ENCODE results near the gene NTRK2.

The NTRK2 gene

DNA sequence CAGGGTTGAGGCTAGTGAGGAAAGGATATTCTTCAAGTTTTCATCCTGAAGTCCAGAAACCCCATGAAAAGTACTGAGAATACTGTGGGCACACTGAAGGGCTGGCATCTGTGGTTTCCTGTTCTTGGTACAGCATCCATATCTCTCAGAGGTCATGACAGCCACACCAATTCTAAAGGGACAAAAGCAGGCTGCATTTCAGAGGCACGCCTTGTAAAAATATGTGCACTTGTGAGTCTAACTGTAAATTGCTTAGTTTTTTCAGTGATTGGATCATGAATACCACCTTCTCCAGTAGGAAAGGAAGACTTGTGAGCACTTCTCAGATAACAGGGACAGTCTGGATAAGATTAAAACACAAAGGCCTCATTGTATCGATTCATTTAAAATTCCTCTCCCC lies 230.9 kb downstream of the NTRK2 start:
- in situ Hi-C loops (cut with MboI; ENCODE audit: low pct_unique_long_range_greater_than_20kb, low sequenced_read_pairs): no loop called here
- DNase-seq: no peak

- no peak for DNase-seq
- in situ Hi-C loops (cut with MboI; ENCODE audit: low pct_unique_long_range_greater_than_20kb, low sequenced_read_pairs): no loop called here
These were observed 234.4 kb downstream of the NTRK2 start for GRCh38 chr9:84903963-84904362.

GRCh38 chr9:84916769-84917168 lies 247.2 kb downstream of the NTRK2 start:
- no peak for DNase-seq
- in situ Hi-C loops (cut with MboI; ENCODE audit: low pct_unique_long_range_greater_than_20kb, low sequenced_read_pairs): no loop called here

GRCh38 chr9:84917366-84918070 lies 248.0 kb downstream of the NTRK2 start:
- in situ Hi-C loops (cut with MboI; ENCODE audit: low pct_unique_long_range_greater_than_20kb, low sequenced_read_pairs): no loop called here
- DNase-seq: no peak

DNA sequence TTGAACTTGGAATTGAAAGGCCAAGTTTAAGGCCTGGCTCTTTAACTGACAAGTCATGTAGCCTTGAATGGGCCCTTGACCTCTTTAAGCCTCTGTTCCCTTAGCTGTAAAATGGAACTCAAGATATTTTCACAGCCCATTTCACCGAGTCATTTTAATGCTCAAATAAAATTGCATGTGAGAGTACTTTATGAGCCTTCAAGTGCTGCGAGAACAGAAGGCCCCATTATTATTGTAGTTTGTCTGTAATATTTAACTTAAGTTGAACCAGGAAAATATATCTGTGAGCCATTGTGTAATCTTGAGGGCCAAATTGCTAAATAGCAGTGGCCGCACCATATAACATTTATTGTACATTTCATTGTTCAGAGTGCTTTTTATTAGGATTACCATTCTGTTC lies 249.9 kb downstream of the NTRK2 start:
- no peak for DNase-seq
- in situ Hi-C loops (cut with MboI; ENCODE audit: low pct_unique_long_range_greater_than_20kb, low sequenced_read_pairs): no loop called here

DNA sequence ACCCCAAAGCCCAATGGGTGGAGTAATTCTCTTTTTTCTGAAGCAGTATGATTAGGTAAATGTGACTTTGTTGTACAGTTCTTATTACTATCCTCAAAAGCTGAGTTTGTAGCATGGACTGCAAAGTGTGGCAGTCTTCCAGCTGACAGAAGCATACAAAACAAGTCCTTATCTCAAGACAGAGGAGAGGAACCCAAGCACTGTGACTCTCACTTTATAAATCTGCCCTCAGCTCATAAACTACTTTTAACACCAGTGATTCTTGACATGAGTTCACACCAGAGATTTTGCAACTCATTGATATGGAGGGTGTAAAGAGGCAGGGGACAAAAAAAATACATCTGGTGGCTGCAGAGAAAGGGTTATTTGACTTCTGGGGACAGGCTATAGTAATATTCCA lies 251.6 kb downstream of the NTRK2 start:
- in situ Hi-C loops (cut with MboI; ENCODE audit: low pct_unique_long_range_greater_than_20kb, low sequenced_read_pairs): no loop called here
- DNase-seq: no peak

- DNase-seq: no peak
- in situ Hi-C loops (cut with MboI; ENCODE audit: low pct_unique_long_range_greater_than_20kb, low sequenced_read_pairs): no loop called here
These were observed 252.5 kb downstream of the NTRK2 start for GRCh38 chr9:84922051-84922450.

DNA sequence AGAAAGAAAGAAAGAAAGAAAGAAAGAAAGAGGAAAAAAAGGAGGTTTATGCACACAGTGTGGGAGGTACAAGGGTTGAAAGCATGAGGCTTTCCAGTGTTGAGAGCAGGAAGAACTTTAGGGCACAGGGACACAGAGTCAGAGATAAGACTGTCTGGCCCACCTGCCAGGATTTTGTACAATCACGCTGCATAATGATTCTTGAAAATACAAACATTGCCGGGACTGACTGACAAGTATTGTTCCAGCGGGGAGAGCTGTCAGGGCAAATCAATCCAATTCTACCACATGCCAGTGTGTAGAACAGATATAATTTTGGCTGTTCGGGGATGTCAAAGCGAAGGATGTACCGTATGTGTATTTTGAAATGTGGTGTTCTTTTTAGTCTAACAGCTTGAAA lies 254.7 kb downstream of the NTRK2 start:
- in situ Hi-C loops (cut with MboI; ENCODE audit: low pct_unique_long_range_greater_than_20kb, low sequenced_read_pairs): no loop called here
- DNase-seq: no peak

GRCh38 chr9:84925225-84925872 lies 255.8 kb downstream of the NTRK2 start:
- no peak for DNase-seq
- in situ Hi-C loops (cut with MboI; ENCODE audit: low pct_unique_long_range_greater_than_20kb, low sequenced_read_pairs): no loop called here

- DNase-seq: no peak
- in situ Hi-C loops (cut with MboI; ENCODE audit: low pct_unique_long_range_greater_than_20kb, low sequenced_read_pairs): no loop called here
These were observed 257.3 kb downstream of the NTRK2 start for GRCh38 chr9:84926793-84927192.

DNA sequence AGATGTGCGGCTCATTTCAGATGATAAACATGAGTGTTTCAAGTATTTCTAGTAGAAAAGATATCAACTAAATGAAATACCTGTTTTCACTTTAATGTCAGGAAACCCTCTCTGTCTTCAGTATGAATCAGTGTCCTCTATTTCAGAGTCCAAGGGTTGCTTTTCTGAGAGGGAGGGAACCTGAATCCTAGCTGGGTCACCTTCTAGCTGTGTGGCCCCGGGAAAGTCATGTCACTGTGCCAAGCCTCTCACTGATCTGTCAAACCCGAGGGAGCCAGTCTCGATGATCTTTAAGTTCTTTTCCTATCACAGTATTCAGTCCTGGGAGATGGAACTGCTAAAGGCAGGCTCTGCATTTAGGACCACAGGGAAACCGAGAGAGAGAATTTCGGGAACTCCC lies 258.9 kb downstream of the NTRK2 start:
- in situ Hi-C loops (cut with MboI; ENCODE audit: low pct_unique_long_range_greater_than_20kb, low sequenced_read_pairs): no loop called here
- no peak for DNase-seq

GRCh38 chr9:84929068-84929467 lies 259.5 kb downstream of the NTRK2 start:
- no peak for DNase-seq
- in situ Hi-C loops (cut with MboI; ENCODE audit: low pct_unique_long_range_greater_than_20kb, low sequenced_read_pairs): no loop called here

DNA sequence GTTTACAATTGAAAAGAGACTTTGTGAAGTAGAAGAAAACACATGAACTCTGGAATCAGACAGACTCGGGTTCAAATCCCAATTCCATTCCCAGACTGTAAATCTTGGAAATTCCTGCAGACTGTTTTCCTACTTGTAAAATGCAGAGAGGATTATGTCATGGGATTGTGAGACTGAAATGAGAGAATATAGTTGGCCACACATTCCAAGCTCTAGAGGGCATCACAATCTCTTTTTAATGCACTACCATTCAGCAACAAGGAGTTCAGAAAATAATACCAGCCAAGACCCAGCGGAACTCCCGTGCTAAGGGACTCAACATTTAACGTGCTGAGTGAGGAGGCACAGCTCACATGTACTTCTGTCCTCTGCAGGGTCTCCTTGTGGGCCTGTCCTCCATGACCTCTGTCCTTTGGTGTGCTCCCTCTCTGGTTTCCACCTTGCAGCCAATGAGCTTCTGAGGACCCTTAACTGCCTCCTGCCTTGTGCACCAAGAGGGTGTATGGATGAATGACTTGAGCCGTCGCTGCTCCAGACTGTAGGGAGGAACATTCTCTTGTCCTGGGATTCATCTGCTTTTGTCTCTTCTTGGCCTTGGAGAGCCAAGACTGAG lies 263.5 kb downstream of the NTRK2 start:
- DNase-seq: no peak
- in situ Hi-C loops (cut with MboI; ENCODE audit: low pct_unique_long_range_greater_than_20kb, low sequenced_read_pairs): no loop called here

DNA sequence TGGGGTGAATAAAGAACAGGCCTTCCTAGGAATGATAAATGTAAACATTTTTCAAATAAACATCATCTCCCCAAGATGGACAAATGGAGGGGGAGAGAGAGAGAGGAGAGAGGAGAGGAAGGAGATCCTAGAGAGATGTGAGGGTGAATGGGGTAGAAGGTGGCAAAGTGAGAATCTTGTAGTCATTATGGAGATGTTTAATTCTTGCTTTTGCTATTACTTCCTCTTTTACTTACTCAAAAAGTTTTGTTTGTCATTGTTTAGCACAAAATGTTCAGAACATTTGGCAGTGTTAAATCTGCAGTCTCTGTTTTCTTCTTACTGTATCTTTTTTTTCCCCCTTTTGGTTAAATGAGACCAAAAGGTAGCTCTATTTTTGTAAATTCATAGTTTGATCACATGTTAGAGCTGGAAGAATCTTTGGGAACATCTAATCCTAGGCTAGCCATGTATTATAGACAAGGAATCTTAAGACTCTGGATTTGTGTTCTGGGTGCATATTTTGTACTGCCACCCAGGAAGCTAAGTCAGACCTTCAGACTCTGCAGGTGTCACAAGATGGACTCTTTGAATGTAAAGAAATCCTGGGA lies 266.1 kb downstream of the NTRK2 start:
- in situ Hi-C loops (cut with MboI; ENCODE audit: low pct_unique_long_range_greater_than_20kb, low sequenced_read_pairs): no loop called here
- DNase-seq: no peak

DNA sequence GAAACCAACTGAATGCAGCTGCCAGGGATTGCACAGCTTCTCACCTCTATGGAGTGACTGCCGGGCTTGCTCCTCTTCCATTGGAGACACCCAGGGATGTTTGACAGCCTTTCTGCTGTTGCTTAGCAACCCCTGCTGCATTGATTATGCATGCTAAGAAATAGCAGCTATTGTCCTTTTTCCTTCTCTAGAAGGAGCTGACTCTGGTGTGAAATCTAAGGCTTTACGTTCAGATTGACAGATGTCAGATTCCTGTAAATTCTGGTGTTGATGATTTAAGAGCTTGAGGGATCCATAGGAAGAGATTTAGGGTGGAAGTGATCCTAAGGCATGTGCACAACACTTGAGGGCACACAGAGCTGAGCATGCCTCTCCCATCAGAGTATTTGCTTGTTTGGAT lies 267.7 kb downstream of the NTRK2 start:
- DNase-seq: no peak
- in situ Hi-C loops (cut with MboI; ENCODE audit: low pct_unique_long_range_greater_than_20kb, low sequenced_read_pairs): no loop called here

- in situ Hi-C loops (cut with MboI; ENCODE audit: low pct_unique_long_range_greater_than_20kb, low sequenced_read_pairs): no loop called here
These were observed 268.1 kb downstream of the NTRK2 start for GRCh38 chr9:84937581-84937980.

GRCh38 chr9:84939774-84940173 lies 270.2 kb downstream of the NTRK2 start:
- in situ Hi-C loops (cut with MboI; ENCODE audit: low pct_unique_long_range_greater_than_20kb, low sequenced_read_pairs): no loop called here
- DNase-seq: no peak

More at GRCh38 chr9:84937581-84937980, 268.1 kb downstream of the NTRK2 start:
- DNase-seq: no peak

- in situ Hi-C loops (cut with MboI; ENCODE audit: low pct_unique_long_range_greater_than_20kb, low sequenced_read_pairs): no loop called here
- no peak for DNase-seq
These were observed 270.8 kb downstream of the NTRK2 start for GRCh38 chr9:84940294-84940693.

GRCh38 chr9:84941792-84942191 lies 272.3 kb downstream of the NTRK2 start:
- DNase-seq: no peak
- in situ Hi-C loops (cut with MboI; ENCODE audit: low pct_unique_long_range_greater_than_20kb, low sequenced_read_pairs): no loop called here

GRCh38 chr9:84943482-84944050 lies 274.0 kb downstream of the NTRK2 start:
- in situ Hi-C loops (cut with MboI; ENCODE audit: low pct_unique_long_range_greater_than_20kb, low sequenced_read_pairs): no loop called here
- no peak for DNase-seq

Measured in KBM-7 (cell line).